GM20000 (cell line): ENCODE data around the gene NFX1.

Experiments used
- DNase-seq: peaks from one replicate; pipeline ENCODE4 v3.0.0; 2012; ENCODE audit warnings: low spot score
- CTCF ChIP-seq: IDR thresholded peaks from 2 replicates; pipeline ENCODE4 v1.5.1; 2012; ENCODE audit warnings: mild to moderate bottlenecking, control low read depth; ENCODE audit errors: extremely low read depth, missing control alignments

Gene NFX1

DNA sequence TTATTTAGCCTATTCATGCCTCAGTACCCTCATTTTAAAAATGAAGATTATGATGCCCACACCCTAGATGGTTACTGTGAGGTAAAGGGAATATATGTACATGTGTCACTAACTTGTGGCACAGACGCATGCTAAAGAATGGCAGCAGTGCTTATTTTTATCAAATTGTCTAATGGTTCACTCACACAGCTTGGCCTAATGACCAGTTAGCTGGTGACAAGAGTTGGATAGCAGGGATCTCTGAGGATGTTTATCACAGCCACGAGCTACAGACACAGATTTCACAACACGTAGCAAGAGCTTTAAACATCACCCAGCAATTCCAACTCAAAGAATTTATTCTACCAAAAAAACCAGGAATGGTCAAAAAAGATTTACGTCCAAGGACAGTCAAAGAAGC lies 33.0 kb upstream of the NFX1 start:
- no peak for DNase-seq
- TF ChIP-seq CTCF: no peak

DNA sequence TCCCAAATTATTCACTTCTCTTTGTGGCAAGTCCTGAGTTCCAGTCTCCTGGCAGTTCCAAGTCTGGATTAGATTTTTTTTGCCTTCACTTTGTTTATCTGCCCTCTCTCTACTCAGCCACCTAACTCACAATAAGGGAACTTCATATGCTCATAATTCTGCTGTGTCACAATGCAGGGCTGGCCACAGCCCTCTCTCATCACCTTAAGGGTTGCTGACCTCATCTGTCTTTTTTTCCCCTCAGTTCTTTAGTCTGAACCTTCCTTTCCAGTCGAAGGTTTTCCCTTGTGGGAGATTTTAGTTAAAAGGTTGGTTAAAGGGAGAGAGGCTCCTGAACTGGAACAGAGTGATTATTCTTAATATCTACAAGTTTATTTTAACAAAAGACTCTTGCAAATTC lies 29.9 kb upstream of the NFX1 start:
- DNase-seq: no peak
- no peak for TF ChIP-seq CTCF

DNA sequence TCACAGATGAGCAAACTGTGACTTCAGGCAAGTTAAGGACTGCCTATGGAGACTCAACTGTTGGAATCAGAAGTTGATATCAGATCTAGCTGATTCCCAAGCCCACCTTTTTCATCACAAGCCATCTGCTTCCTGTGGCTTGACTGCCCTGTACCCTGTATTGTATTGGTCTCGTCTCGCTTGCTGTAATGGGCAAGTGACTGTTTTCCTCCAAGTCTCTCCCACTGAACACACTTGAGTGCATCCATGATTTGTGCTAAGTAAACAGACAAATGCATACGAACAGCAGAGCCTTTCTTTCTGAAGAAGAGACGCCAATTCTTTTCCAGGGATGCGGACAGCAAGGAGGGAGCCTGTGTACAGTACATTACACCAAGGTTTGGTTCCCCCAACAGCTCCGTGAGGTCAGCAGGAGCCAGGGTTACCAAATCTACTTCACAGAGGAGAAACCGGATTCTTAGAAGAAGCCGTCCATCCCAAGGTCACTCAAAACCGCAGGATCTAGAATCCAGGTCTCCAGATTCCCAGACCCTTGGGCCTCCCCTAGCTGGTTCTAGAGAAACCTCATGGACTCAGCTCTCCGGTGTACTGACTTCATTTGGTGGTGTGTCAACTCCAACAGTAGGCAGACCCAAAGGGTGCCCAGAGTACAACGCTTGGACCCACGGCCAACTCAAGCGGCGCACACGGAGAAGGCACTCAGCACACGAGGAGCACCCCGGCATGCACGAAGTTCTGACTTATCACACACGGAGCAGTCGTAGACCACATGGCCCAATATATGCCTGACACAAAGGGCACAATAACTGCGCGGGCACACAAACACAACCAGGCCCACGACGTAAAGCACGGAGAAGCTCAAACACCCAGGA lies 26.9 kb upstream of the NFX1 start:
- DNase-seq: peak; percentile 32
- no peak for TF ChIP-seq CTCF

GRCh38 chr9:33264003-33264472 lies 26.3 kb upstream of the NFX1 start:
- no peak for TF ChIP-seq CTCF
- DNase-seq: peak; percentile 60

- peak; percentile 99 for DNase-seq
- TF ChIP-seq CTCF: no peak
These were observed 25.7 kb upstream of the NFX1 start, which contains the start of the genes BAG1 and CHMP5 for GRCh38 chr9:33264473-33265177. BAG1 (minus strand) TSS chr9:33264708. CHMP5 (plus strand) TSS chr9:33265049; CDS start chr9:33265079, 30 bp downstream.

DNA sequence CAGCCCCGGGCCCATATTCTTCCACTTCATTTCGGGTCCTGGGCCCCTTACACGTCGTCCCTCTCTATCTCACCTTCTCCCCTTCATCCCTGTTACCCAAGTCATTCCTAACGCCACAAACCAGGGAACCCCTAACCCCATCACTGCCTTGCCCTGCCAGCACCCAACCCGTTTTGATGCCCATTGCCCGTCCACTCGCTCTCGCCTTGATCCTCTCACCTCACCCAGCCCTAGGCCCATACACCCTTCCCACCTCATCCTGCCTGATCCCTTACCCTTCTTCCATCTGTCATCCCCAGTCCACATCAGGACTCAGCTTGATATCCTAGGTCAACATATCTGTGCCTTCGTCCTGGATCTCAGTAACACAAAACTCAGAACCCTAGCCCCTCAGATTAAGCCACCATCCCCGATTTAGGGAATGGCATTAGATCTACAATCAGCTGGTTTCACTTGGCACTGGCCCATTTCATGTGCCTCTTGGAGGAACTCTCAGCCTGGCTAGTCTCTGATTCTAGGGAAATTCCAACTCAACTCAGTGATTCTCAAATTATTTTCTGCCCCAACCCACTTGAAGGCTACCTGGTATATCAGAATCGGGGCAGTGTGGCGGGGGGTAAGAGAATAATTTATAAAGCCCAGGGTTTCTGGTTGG lies 25.0 kb upstream of the NFX1 start:
- TF ChIP-seq CTCF: no peak
- DNase-seq: no peak

- TF ChIP-seq CTCF: no peak
- DNase-seq: no peak
These were observed 23.1 kb upstream of the NFX1 start for GRCh38 chr9:33267151-33267767.
